GM13977 (cell line): ENCODE data around the gene CALML6.

Source experiments
- DNase-seq: peaks from one replicate; pipeline ENCODE4 v3.0.0; 2012; ENCODE audit warnings: low spot score
- CTCF ChIP-seq: IDR thresholded peaks from 2 replicates; pipeline ENCODE4 v1.5.1; 2012; ENCODE audit warnings: mild to moderate bottlenecking, control low read depth; ENCODE audit not compliant: insufficient read depth; ENCODE audit errors: extremely low read depth, missing control alignments
- in situ Hi-C: fragments of 300-500 bp; cut with MboI; formaldehyde crosslinking; loops from one replicate; pipeline ENCODE4 v1.12.0; 2022; ENCODE audit warnings: low sequenced_read_pairs, low pct_unique_long_range_greater_than_20kb, mixed read lengths, inconsistent platforms; ENCODE audit not compliant: unreplicated experiment

CALML6 gene, protein sequence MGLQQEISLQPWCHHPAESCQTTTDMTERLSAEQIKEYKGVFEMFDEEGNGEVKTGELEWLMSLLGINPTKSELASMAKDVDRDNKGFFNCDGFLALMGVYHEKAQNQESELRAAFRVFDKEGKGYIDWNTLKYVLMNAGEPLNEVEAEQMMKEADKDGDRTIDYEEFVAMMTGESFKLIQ

DNA sequence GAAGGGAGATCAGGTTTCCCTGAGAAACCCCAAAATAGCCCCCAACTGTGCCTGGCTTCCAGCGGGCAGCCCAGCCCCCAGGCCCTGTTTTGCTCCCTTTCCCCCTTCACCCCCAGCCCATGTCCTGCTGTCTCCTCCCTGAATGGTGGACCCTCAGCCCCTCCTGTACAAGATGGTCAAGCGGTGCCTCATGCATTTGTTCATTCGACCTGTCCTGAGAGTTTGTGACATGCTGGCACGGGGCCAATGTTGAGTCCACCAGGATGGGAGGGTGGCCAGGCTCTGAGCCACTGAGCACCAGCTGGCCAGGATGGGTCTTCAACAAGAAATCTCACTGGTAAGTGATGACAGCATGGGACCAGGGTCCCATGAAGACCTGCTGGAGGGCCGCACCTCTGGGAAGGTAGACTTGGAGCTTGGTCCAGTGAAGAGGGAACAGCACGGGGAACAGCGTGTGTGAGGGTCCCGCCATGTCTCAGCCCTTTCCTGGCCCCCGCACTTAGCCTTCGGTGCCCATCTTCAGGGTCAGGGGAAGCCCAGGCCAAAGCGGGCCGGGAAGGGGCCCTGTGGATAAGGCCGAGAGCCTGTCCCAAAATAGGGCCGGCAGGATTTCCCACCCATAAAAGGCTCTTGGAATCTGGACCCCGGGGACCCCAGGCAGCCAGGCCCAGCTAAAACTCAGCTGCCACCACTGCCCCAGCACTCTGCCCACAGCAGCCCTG is at the start of gene CALML6:
Gene CALML6 (plus strand): TSS at position 290 of the 722 bp plus-strand sequence. CDS start 21 bp downstream, at position 311.
- DNase-seq = no peak
- TF ChIP-seq CTCF = no peak
- in situ Hi-C loops = no loop called here

DNA sequence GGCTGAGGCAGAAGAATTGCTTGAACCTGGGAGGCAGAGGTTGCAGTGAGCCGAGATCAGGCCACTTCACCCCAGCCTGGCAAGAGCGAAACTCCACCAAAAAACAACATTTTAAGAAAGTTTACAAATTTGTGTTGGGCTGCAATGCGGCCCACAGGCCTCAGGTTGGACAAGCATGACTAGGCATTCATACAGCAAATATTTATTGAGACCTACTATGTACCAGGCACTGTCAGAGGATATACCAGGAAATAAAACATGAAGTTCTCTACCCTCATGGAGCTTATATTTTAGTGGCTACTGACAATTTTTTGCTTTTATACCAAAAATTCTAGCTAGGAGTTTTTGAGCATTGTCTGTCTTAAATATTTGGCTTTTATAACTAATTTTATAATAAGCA is 47.9 kb upstream of the CALML6 start:
- no peak for TF ChIP-seq CTCF
- in situ Hi-C loops = no loop called here
- DNase-seq = no peak

DNA sequence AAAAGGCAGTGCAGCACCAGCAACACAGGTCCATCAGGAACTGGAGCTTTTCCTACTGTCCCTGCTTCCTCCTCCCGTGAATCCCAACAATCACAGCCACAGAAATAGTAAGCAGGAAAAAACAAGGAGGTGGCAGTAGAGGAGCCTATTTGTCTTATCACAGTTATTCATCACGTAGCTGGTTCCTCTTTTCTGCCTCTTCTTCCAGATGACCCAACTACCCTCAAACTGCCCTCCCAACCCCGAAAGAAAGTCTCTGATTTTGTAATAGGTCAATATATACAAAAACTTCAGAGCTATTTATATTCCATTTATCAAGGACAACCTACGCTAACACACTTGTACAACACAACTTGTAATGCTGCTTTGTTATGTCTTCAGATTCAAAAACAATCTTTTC is 45.6 kb upstream of the CALML6 start:
- in situ Hi-C loops = no loop called here
- no peak for DNase-seq
- no peak for TF ChIP-seq CTCF

GRCh38 chr1:1872329-1872994 is 42.6 kb upstream of the CALML6 start:
- TF ChIP-seq CTCF = no peak
- in situ Hi-C loops = no loop called here

GRCh38 chr1:1873186-1873585 is 41.9 kb upstream of the CALML6 start:
- in situ Hi-C loops = no loop called here
- DNase-seq = no peak
- TF ChIP-seq CTCF = no peak

More at GRCh38 chr1:1872329-1872994, 42.6 kb upstream of the CALML6 start:
- DNase-seq = no peak

DNA sequence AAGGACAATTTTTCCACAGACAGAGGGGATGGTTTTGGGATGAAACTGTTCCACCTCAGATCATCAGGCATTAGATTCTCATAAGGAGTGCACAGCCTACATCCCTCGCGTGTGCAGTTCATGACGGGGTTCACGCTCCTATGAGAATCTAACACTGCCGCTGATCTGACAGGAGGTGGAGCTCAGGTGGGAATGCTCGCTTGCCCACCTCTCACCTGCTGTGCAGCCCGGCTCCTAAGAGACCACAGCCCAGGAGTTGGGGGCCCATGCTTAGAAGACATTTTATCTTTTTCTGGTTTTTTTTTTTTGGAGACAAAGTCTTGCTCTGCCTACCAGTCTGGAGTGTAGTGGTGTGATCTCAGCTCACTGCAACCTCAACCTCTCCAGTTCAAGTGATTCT is 40.2 kb upstream of the CALML6 start:
- in situ Hi-C loops = no loop called here

More for the DNA sequence above, 40.2 kb upstream of the CALML6 start:
- TF ChIP-seq CTCF = no peak
- no peak for DNase-seq
